K562 treated with DMSO at 1 percent for 4 hours (cell line): ENCODE measurements around the gene BCHE. TPM values are rescaled to one million over a fixed set of nuclear protein-coding genes. Genes with fewer than 3 reads are reported as not detected.

ENCODE experiments used
- total RNA-seq: library from RNA; unstranded; fragments of 300-600 nt; gene quantifications from 2 replicates; pipeline ENCODE4 v1.2.3, GENCODE V29; 2022; ENCODE audit not compliant: insufficient read depth

Gene BCHE
- 0.97 TPM in 1 of 2 replicates, not detected in the other for total RNA-seq

DNA sequence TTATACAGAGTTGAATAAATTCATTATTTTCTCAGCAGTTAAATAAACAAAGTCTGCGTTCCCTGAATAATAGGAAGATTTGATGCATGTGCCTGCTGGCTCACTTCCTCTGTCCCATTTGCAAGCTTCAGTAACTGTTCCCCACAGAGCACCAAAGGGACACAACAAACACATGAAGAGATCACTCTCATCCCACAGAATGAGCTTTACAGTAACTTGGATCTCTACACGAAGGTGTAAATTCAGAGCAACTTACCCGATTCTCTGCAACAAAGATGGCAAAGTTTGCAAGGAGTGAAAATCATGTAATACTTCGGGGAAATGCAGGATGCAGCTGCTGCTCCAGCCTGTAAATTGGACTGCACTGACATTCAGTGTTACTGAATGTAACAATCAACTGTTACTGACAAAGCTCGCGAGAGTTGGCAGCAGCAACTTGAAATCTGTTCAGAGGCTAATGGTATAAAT, at the start of gene BCHE:
Gene BCHE (minus strand): TSS at position 366 of the 468 bp plus-strand sequence. CDS start 6,390 bp downstream, outside the sequence.

